H1 (cell line): Measurements from ENCODE around the gene AREG. TPM values are rescaled to one million over a fixed set of nuclear protein-coding genes. Genes with fewer than 3 reads are reported as not detected.

ENCODE experiments used
- CTCF ChIA-PET: fragments of 300-600 bp; sonication (Branson Sonifier 250); formaldehyde crosslinking; loops from one replicate; lab custom pipeline; 2021; ENCODE audit not compliant: partially characterized antibody; lab: Charles Lee
- POLR2A ChIA-PET: fragments of 300-600 bp; sonication (Branson Sonifier 250); formaldehyde crosslinking; loops from one replicate; lab custom pipeline; 2021; ENCODE audit warnings: inconsistent platforms; ENCODE audit not compliant: partially characterized antibody; lab: Charles Lee
- DNase-seq, 2 experiments: peaks; one replicate each; pipeline versions ENCODE4 v3.0.0 to v3.0.0-alpha.2; 2010 to 2022; ENCODE audit warnings: low spot score in 2 of 2, low read depth in 1 of 2, mixed read lengths in 1 of 2
- FAIRE-seq: peaks from 2 replicates; lab custom pipeline; 2011; peaks lifted over from hg19 to GRCh38; lab: Jason Lieb, UNC
- H2AFZ ChIP-seq: 2 replicates; pipeline ENCODE4 v1.8.1; 2012; ENCODE audit warnings: low read length, inconsistent platforms
- H2AK5ac ChIP-seq: 2 replicates; pipeline ENCODE4 v1.6.1; 2013; ENCODE audit warnings: low read depth, low read length
- H2BK120ac ChIP-seq: replicated peaks from 2 replicates; pipeline ENCODE3; 2013; ENCODE audit warnings: low read depth, low read length, inconsistent platforms
- H2BK12ac ChIP-seq: 2 replicates; pipeline ENCODE4 v1.6.1; 2013; ENCODE audit warnings: low read depth, low read length
- H2BK15ac ChIP-seq: 2 replicates; pipeline ENCODE4 v1.6.1; 2013; ENCODE audit warnings: low read length
- H2BK20ac ChIP-seq: 2 replicates; pipeline ENCODE4 v1.6.1; 2013; ENCODE audit warnings: low read length
- H2BK5ac ChIP-seq: 2 replicates; pipeline ENCODE4 v1.6.1; 2013; ENCODE audit warnings: low read depth, low read length
- H3K14ac ChIP-seq: 2 replicates; pipeline ENCODE4 v1.6.1; 2013; ENCODE audit warnings: inconsistent platforms; ENCODE audit not compliant: insufficient read length
- H3K18ac ChIP-seq: 2 replicates; pipeline ENCODE4 v1.6.1; 2013; ENCODE audit warnings: low read length; ENCODE audit errors: extremely low read depth
- H3K23ac ChIP-seq: 2 replicates; pipeline ENCODE4 v1.6.1; 2013; ENCODE audit warnings: inconsistent platforms; ENCODE audit not compliant: insufficient read length
- H3K23me2 ChIP-seq: 2 replicates; pipeline ENCODE4 v1.6.1; 2013; ENCODE audit warnings: low read depth, low read length
- H3K27ac ChIP-seq: 2 replicates; pipeline ENCODE4 v1.6.1; 2011; ENCODE audit warnings: low read depth, low read length, inconsistent platforms
- H3K27me3 ChIP-seq, 4 experiments: replicated peaks in 1 of 4; 1 replicate in 1 of 4; 2 replicates in 3 of 4; pipeline versions ENCODE4 v1.6.1 to v1.8.1; 2011 to 2013; ENCODE audit warnings: low read length in 3 of 4, mild to moderate bottlenecking in 3 of 4, inconsistent platforms in 2 of 4, mixed read lengths in 2 of 4, moderate library complexity in 1 of 4; ENCODE audit not compliant: control insufficient read depth in 3 of 4, insufficient read depth in 3 of 4; ENCODE audit errors: extremely low read depth in 1 of 4
- H3K36me3 ChIP-seq, 4 experiments: 2 replicates each; pipeline versions ENCODE4 v1.6.1 to v1.8.1; 2011 to 2013; ENCODE audit warnings: mild to moderate bottlenecking in 4 of 4, low read length in 3 of 4, moderate library complexity in 2 of 4, control low read depth in 1 of 4, inconsistent platforms in 1 of 4; ENCODE audit not compliant: insufficient read depth in 4 of 4, control insufficient read depth in 2 of 4
- H3K4ac ChIP-seq: replicated peaks from 2 replicates; pipeline ENCODE3; 2013; ENCODE audit warnings: low read length, low read depth, mixed read lengths, inconsistent platforms; ENCODE audit not compliant: insufficient read length
- H3K4me1 ChIP-seq, 4 experiments: replicated peaks in 1 of 4; 1 replicate in 1 of 4; 2 replicates in 3 of 4; pipeline versions ENCODE4 v1.6.1 to v1.8.1; 2011 to 2013; ENCODE audit warnings: low read length in 3 of 4, inconsistent platforms in 2 of 4, mixed read lengths in 1 of 4; ENCODE audit not compliant: insufficient read depth in 4 of 4, control insufficient read depth in 3 of 4
- H3K4me2 ChIP-seq, 2 experiments: 2 replicates each; pipeline versions ENCODE4 v1.6.1 to v1.8.1; 2011 to 2013; ENCODE audit warnings: low read depth in 2 of 2, low read length in 2 of 2, control low read depth in 1 of 2, inconsistent platforms in 1 of 2, mild to moderate bottlenecking in 1 of 2; ENCODE audit not compliant: insufficient read depth in 1 of 2
- H3K4me3 ChIP-seq, 4 experiments: fragments of 200-600, 300-600 bp in 1 of 4; sonication (generic), shearing (Covaris generic), sonication (Bioruptor Twin) in 1 of 4; 2 replicates each; pipeline versions ENCODE4 v1.5.1 to v1.8.1; 2011 to 2016; ENCODE audit warnings: low read length in 4 of 4, low read depth in 3 of 4, control low read depth in 2 of 4, inconsistent platforms in 2 of 4, mild to moderate bottlenecking in 2 of 4, mixed read lengths in 1 of 4, moderate library complexity in 1 of 4; ENCODE audit not compliant: insufficient read depth in 2 of 4; ENCODE audit errors: extremely low read depth in 1 of 4
- H3K56ac ChIP-seq: replicated peaks from 2 replicates; pipeline ENCODE3; 2013; ENCODE audit warnings: low read depth, mild to moderate bottlenecking, mixed read lengths, low read length, inconsistent platforms; ENCODE audit not compliant: insufficient read length
- H3K79me1 ChIP-seq: 2 replicates; pipeline ENCODE4 v1.6.1; 2013; ENCODE audit warnings: low read depth, low read length, control low read depth
- H3K79me2 ChIP-seq, 2 experiments: 2 replicates each; pipeline versions ENCODE4 v1.6.1 to v1.8.1; 2012 to 2013; ENCODE audit warnings: low read length in 2 of 2, mild to moderate bottlenecking in 2 of 2, inconsistent platforms in 1 of 2; ENCODE audit not compliant: insufficient read depth in 2 of 2, control insufficient read depth in 1 of 2
- H3K9ac ChIP-seq, 4 experiments: replicated peaks in 1 of 4; 1 replicate in 1 of 4; 2 replicates in 3 of 4; pipeline versions ENCODE4 v1.6.1 to v1.8.1; 2011 to 2013; ENCODE audit warnings: low read depth in 3 of 4, low read length in 3 of 4, control low read depth in 2 of 4, mild to moderate bottlenecking in 2 of 4, moderate library complexity in 2 of 4, inconsistent platforms in 1 of 4; ENCODE audit errors: extremely low read depth in 1 of 4
- H3K9me3 ChIP-seq, 2 experiments: 2 replicates each; pipeline versions ENCODE4 v1.6.1 to v1.8.1; 2012 to 2013; ENCODE audit warnings: mild to moderate bottlenecking in 2 of 2, moderate library complexity in 2 of 2, control low read depth in 1 of 2, inconsistent platforms in 1 of 2, low read depth in 1 of 2, low read length in 1 of 2, mixed read lengths in 1 of 2; ENCODE audit not compliant: insufficient read depth in 2 of 2
- H4K20me1 ChIP-seq, 2 experiments: replicated peaks in 1 of 2; 2 replicates each; pipeline versions ENCODE3 to v1.8.1; 2011 to 2013; ENCODE audit warnings: inconsistent platforms in 2 of 2, low read length in 2 of 2, mild to moderate bottlenecking in 1 of 2; ENCODE audit not compliant: insufficient read depth in 2 of 2, control insufficient read depth in 1 of 2
- H4K5ac ChIP-seq: 2 replicates; pipeline ENCODE4 v1.6.1; 2013; ENCODE audit warnings: low read length, low read depth, mixed read lengths, inconsistent platforms; ENCODE audit not compliant: insufficient read length
- H4K8ac ChIP-seq: 2 replicates; pipeline ENCODE4 v1.8.0; 2013; ENCODE audit warnings: mild to moderate bottlenecking, moderate library complexity, low read length, inconsistent platforms; ENCODE audit not compliant: insufficient read depth; ENCODE audit errors: extremely low read depth
- H4K91ac ChIP-seq: replicated peaks from 2 replicates; pipeline ENCODE3; 2013; ENCODE audit warnings: low read length, mixed read lengths, inconsistent platforms; ENCODE audit not compliant: insufficient read length
- ATF3 ChIP-seq: IDR thresholded peaks from 2 replicates; pipeline ENCODE4 v1.6.1; 2011; ENCODE audit warnings: low read depth, mild to moderate bottlenecking, low read length; ENCODE audit not compliant: insufficient read depth
- BACH1 ChIP-seq: IDR thresholded peaks from 2 replicates; pipeline ENCODE4 v1.6.1; 2012; ENCODE audit warnings: low read length, improper control_type of control experiment
- CBX5 ChIP-seq: fragments of 300-800, 300-1000 bp; sonication (generic); IDR thresholded peaks from 2 replicates; pipeline ENCODE4 v1.7.1; 2016; ENCODE audit warnings: antibody characterized with exemption, low read length, low read depth
- CHD2 ChIP-seq: IDR thresholded peaks from 2 replicates; pipeline ENCODE4 v1.6.1; 2012; ENCODE audit warnings: low read length, improper control_type of control experiment
- CTBP2 ChIP-seq: IDR thresholded peaks from 2 replicates; pipeline ENCODE4 v1.7.0; 2011; ENCODE audit warnings: borderline replicate concordance, mild to moderate bottlenecking, moderate library complexity, mixed read lengths, low read length; ENCODE audit not compliant: insufficient read depth, insufficient read length
- EGR1 ChIP-seq: IDR thresholded peaks from 2 replicates; pipeline ENCODE4 v1.6.1; 2011; ENCODE audit warnings: low read depth, low read length, borderline replicate concordance
- JUND ChIP-seq: IDR thresholded peaks from 2 replicates; pipeline ENCODE4 v1.6.1; 2011; ENCODE audit warnings: mild to moderate bottlenecking, improper control_type of control experiment, low read length
- KDM4A ChIP-seq: IDR thresholded peaks from one replicate; pipeline ENCODE4 v1.7.1; 2012; ENCODE audit warnings: low read depth, mild to moderate bottlenecking, moderate library complexity, low read length, inconsistent platforms; ENCODE audit not compliant: severe bottlenecking
- MAX ChIP-seq: IDR thresholded peaks from 2 replicates; pipeline ENCODE4 v1.6.1; 2012; ENCODE audit warnings: inconsistent platforms
- RNF2 ChIP-seq: fragments of 200-900, 300-1000 bp; sonication (generic); IDR thresholded peaks from 2 replicates; pipeline ENCODE4 v1.7.1; 2016; ENCODE audit warnings: borderline replicate concordance, low read depth, mild to moderate bottlenecking, antibody characterized with exemption, low read length; ENCODE audit not compliant: poor library complexity, severe bottlenecking; ENCODE audit errors: missing control alignments
- SRF ChIP-seq: IDR thresholded peaks from 2 replicates; pipeline ENCODE4 v1.6.1; 2011; ENCODE audit warnings: mild to moderate bottlenecking, low read depth, low read length, moderate library complexity
- TBP ChIP-seq: IDR thresholded peaks from 2 replicates; pipeline ENCODE4 v1.6.1; 2011; ENCODE audit warnings: low read depth, low read length, improper control_type of control experiment
- TCF12 ChIP-seq: IDR thresholded peaks from 2 replicates; pipeline ENCODE4 v1.6.1; 2011; ENCODE audit warnings: low read depth, mild to moderate bottlenecking, low read length
- ZNF274 ChIP-seq: IDR thresholded peaks from 2 replicates; pipeline ENCODE4 v1.7.0; 2012; ENCODE audit warnings: low read length, borderline replicate concordance; ENCODE audit errors: extremely low read depth
- WGBS, 2 experiments: shearing (Covaris generic) in 1 of 2; methylation state at CpG; one replicate each; pipeline versions ENCODE4 v1.1.6 to v1.1.7; 2013 to 2015; ENCODE audit warnings: low lambda C conversion rate in 2 of 2, mixed read lengths in 2 of 2, inconsistent platforms in 1 of 2, low coverage in 1 of 2, missing lambda C conversion rate in 1 of 2; ENCODE audit not compliant: insufficient replicate concordance in 2 of 2, insufficient coverage in 1 of 2, insufficient read length in 1 of 2; ENCODE audit errors: extremely low coverage in 1 of 2, missing lambda C conversion rate in 1 of 2; 5-methylcytosine and 5-hydroxymethylcytosine counted together
- polyA plus RNA-seq, 7 experiments: library from polyadenylated mRNA; depleted of rRNA in 3 of 7; stranded (reverse) in 5 of 7; unstranded in 2 of 7; fragments of >200 nt in 5 of 7; fragments of 200-250 nt in 2 of 7; gene quantifications; 1 replicate in 5 of 7; 2 replicates in 1 of 7; 4 replicates in 1 of 7; pipeline versions ENCODE4 v1.2.1 to v1.2.3, GENCODE V29; 2011 to 2013; ENCODE audit warnings: missing spikeins in 2 of 7, mixed read lengths in 2 of 7
- total RNA-seq: library from RNA; stranded (reverse); fragmentation: NEBNext Ultra II Directional; extraction: Animal tissue kit (Norgen Biotek cat#: 25700); gene quantifications from 2 replicates; pipeline ENCODE4 v1.2.1, GENCODE V29; 2021

The AREG gene
- total and polyA plus RNA-seq, 2 of the 8 experiments (the other 6 are each of a cell fraction or from before 2014, with no cell fraction given): not detected

DNA sequence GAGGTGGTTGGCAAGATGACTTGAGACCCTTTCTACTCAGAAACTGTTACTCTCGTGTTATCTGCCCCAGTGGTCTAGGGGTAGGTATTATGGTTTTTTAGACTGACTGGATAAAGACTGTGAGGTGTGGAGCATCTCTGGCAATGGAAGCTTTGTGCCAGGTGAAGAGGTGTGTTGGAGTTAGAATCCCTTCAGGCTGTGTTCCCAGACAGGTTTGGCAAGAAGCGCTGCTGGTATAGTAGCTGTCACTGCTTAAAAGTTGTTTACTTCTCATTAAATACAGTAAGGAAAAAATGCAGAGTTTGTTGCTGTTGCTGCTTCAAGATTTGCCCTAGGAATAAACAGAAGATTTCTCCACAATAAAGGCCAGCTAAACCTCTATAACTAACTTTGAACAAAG, 35.3 kb downstream of the AREG start:
- Histone ChIP-seq H3K9ac (no peak overlapping the region), H2AK5ac (no peak overlapping the region), H2BK20ac (no peak overlapping the region), H3K27me3 (no peaks in the 10 kb centered on the region), H3K14ac (no peak overlapping the region), H4K91ac (no peak overlapping the region), H2AFZ (no peak overlapping the region), H4K8ac (no peak overlapping the region), H3K27ac (no peak overlapping the region), H3K4me2 (no peak overlapping the region), H2BK12ac (no peak overlapping the region), H3K56ac (no peak overlapping the region), H3K9me3 (no peaks in the 10 kb centered on the region), H3K23me2 (no peaks in the 10 kb centered on the region), H3K79me2 (no peaks in the 10 kb centered on the region), H3K4ac (no peak overlapping the region), H3K23ac (no peak overlapping the region), H2BK15ac (no peak overlapping the region), H3K18ac (no peak overlapping the region), H2BK120ac (no peak overlapping the region), H2BK5ac (no peak overlapping the region), H3K4me3 (no peak overlapping the region), H3K4me1 (no peaks in the 10 kb centered on the region), H3K79me1 (no peaks in the 10 kb centered on the region), H4K5ac (no peak overlapping the region), H3K36me3 (no peaks in the 10 kb centered on the region), H4K20me1 (no peaks in the 10 kb centered on the region)
- no peak for FAIRE-seq
- ChIA-PET CTCF (interaction anchor here (1.2 to 1.3 kb wide), 2 partner anchors 10 to 51 kb away, joined by 3 read pairs; no protein-coding TSS in a partner anchor), POLR2A (no interaction called here)
- DNase-seq: no peak
- TF ChIP-seq TBP (no peak), CTBP2 (no peak), EGR1 (no peak), ATF3 (no peak), CBX5 (no peak), ZNF274 (no peak), BACH1 (no peak), SRF (no peak), TCF12 (no peak), KDM4A (no peak), RNF2 (no peak), CHD2 (no peak), JUND (no peak), MAX (no peak)
- WGBS, 2 experiments: 79% methylated on average over 2 of the region's 2 CpGs; no CpG with 5 or more reads in 1 of the 2 experiments
